H1 (cell line): ENCODE data around the gene GABBR1. TPM values are rescaled to one million over a fixed set of nuclear protein-coding genes. Genes with fewer than 3 reads are reported as not detected.

Source experiments
- CHD7 ChIP-seq: fragments of 300-600 bp; sonication (generic); IDR thresholded peaks from 2 replicates; pipeline ENCODE4 v1.7.1; 2012; ENCODE audit warnings: low read length, moderate library complexity, mild to moderate bottlenecking, inconsistent platforms; ENCODE audit not compliant: insufficient replicate concordance
- EZH2 ChIP-seq: fragments of 200-600 bp; sonication (generic); IDR thresholded peaks from 2 replicates; pipeline ENCODE4 v1.7.1; 2012; ENCODE audit warnings: low read depth, mild to moderate bottlenecking, moderate library complexity, low read length, inconsistent platforms; ENCODE audit not compliant: severe bottlenecking
- SP1 ChIP-seq: IDR thresholded peaks from 2 replicates; pipeline ENCODE4 v1.6.1; 2011; ENCODE audit warnings: low read depth, low read length
- TAF7 ChIP-seq: optimal IDR thresholded peaks from 2 replicates; pipeline ENCODE3; 2011; ENCODE audit warnings: low read depth, mild to moderate bottlenecking, inconsistent platforms, low read length, moderate library complexity, borderline replicate concordance
- USF2 ChIP-seq: IDR thresholded peaks from 2 replicates; pipeline ENCODE4 v1.6.1; 2011; ENCODE audit warnings: low read length, improper control_type of control experiment
- polyA plus RNA-seq, 7 experiments: library from polyadenylated mRNA; depleted of rRNA in 3 of 7; stranded (reverse) in 5 of 7; unstranded in 2 of 7; fragments of >200 nt in 5 of 7; fragments of 200-250 nt in 2 of 7; gene quantifications; 1 replicate in 5 of 7; 2 replicates in 1 of 7; 4 replicates in 1 of 7; pipeline versions ENCODE4 v1.2.1 to v1.2.3, GENCODE V29; 2011 to 2013; ENCODE audit warnings: missing spikeins in 2 of 7, mixed read lengths in 2 of 7
- total RNA-seq: library from RNA; stranded (reverse); fragmentation: NEBNext Ultra II Directional; extraction: Animal tissue kit (Norgen Biotek cat#: 25700); gene quantifications from 2 replicates; pipeline ENCODE4 v1.2.1, GENCODE V29; 2021

The GABBR1 gene
- total and polyA plus RNA-seq, 2 of the 8 experiments (the other 6 are each of a cell fraction or from before 2014, with no cell fraction given) = 75.9 to 78.3 TPM

GRCh38 chr6:29655658-29656057 lies 22.7 kb upstream of the GABBR1 start (continued):
- TF ChIP-seq USF2 = no peak
- TF ChIP-seq CHD7 = no peak
- TF ChIP-seq TAF7 = no peak
- TF ChIP-seq SP1 = no peak
- no peak for TF ChIP-seq EZH2
